ENCODE results near the gene UTP18.
"Not testable (repeated sequence)": the region's sequence is repeated elsewhere in the genome, so short reads cannot be mapped to it uniquely, and the experiment has no call there.

The UTP18 gene

GRCh38 chr17:51259564-51260236 lies 646 bp upstream of the UTP18 start, which contains the start of gene MBTD1:
TSS of gene MBTD1 (minus strand) at chr17:51260049. CDS start at chr17:51225161, 34,888 bp downstream.
- peak; percentile 92 to 95 for DNase-seq

GRCh38 chr17:51261024-51261963 lies 948 bp downstream of the UTP18 start:
- DNase-seq, result peak in 1 of 2 donors; percentile 80

- DNase-seq, result no peak
Observed at GRCh38 chr17:51263006-51263405, 2.7 kb downstream of the UTP18 start.

GRCh38 chr17:51264466-51264865 lies 4.1 kb downstream of the UTP18 start:
- not testable (repeated sequence) for DNase-seq

- DNase-seq, result no peak
Observed at GRCh38 chr17:51269991-51270390, 9.6 kb downstream of the UTP18 start.

GRCh38 chr17:51270636-51271035 lies 10.3 kb downstream of the UTP18 start:
- DNase-seq, result no peak

- DNase-seq, result no peak
Observed at GRCh38 chr17:51272812-51273211, 12.5 kb downstream of the UTP18 start.

- no peak for DNase-seq
Observed at GRCh38 chr17:51275381-51275780, 15.0 kb downstream of the UTP18 start.

GRCh38 chr17:51279183-51279582 lies 18.8 kb downstream of the UTP18 start:
- no peak for DNase-seq

GRCh38 chr17:51287412-51287811 lies 27.1 kb downstream of the UTP18 start:
- no peak for DNase-seq

GRCh38 chr17:51289696-51290111 lies 29.4 kb downstream of the UTP18 start:
- no peak for DNase-seq

- DNase-seq, result not testable (repeated sequence)
Observed at GRCh38 chr17:51294338-51294737, 34.0 kb downstream of the UTP18 start.

GRCh38 chr17:51298508-51299371 lies 38.4 kb downstream of the UTP18 start:
- DNase-seq, result no peak

- no peak for DNase-seq
Observed at GRCh38 chr17:51299859-51300258, 39.5 kb downstream of the UTP18 start.

GRCh38 chr17:51305182-51305581 lies 44.8 kb downstream of the UTP18 start:
- no peak for DNase-seq

GRCh38 chr17:51312003-51312402 lies 51.7 kb downstream of the UTP18 start:
- DNase-seq, result not testable (repeated sequence)

- no peak for DNase-seq
Observed at GRCh38 chr17:51319186-51319585, 58.8 kb downstream of the UTP18 start.

- DNase-seq, result no peak
Observed at GRCh38 chr17:51322390-51323029, 62.2 kb downstream of the UTP18 start.

- DNase-seq, result no peak
Observed at GRCh38 chr17:51325471-51325870, 65.1 kb downstream of the UTP18 start.

GRCh38 chr17:51330861-51331503 lies 70.6 kb downstream of the UTP18 start:
- DNase-seq, result not testable (repeated sequence)

- no peak for DNase-seq
Observed at GRCh38 chr17:51335006-51335590, 74.8 kb downstream of the UTP18 start.
